Activated CD8-positive, alpha-beta T cell treated with anti-CD3 and anti-CD28 coated beads, Interleukin-2, amount 10 ng/mL, durations not matched to agents 7 days and 5 days (primary cell): Measurements from ENCODE around the gene SMOC2. TPM values are rescaled to one million over a fixed set of nuclear protein-coding genes. Genes with fewer than 3 reads are reported as not detected.
"Not testable (repeated sequence)": the region's sequence is repeated elsewhere in the genome, so short reads cannot be mapped to it uniquely, and the experiment has no call there.

Experiments
- ATAC-seq: fragments of 150-1000 bp; cut with Tn5 transposase; one replicate; pipeline ENCODE4 v1.10.0; 2021; ENCODE audit warnings: moderate library complexity
- CTCF ChIA-PET: fragments of 350-600 bp; sonication (Branson Sonifier 250); formaldehyde crosslinking; loops from one replicate; lab custom pipeline; 2021; ENCODE audit warnings: antibody characterized with exemption; lab: Charles Lee
- POLR2A ChIA-PET: fragments of 350-600 bp; sonication (Branson Sonifier 250); formaldehyde crosslinking; loops from one replicate; lab custom pipeline; 2021; ENCODE audit warnings: antibody characterized with exemption; lab: Charles Lee
- DNase-seq: peaks from one replicate; pipeline ENCODE4 v3.0.0-alpha.2; 2020
- H3K27ac Mint-ChIP-seq: one replicate; pipeline ENCODE4 v1.8.0; 2021; ENCODE audit warnings: mild to moderate bottlenecking, mixed read lengths
- H3K27me3 Mint-ChIP-seq: one replicate; pipeline ENCODE4 v1.8.0; 2021; ENCODE audit warnings: low read depth, mixed read lengths
- H3K36me3 Mint-ChIP-seq: one replicate; pipeline ENCODE4 v1.8.0; 2021; ENCODE audit warnings: low read depth, mixed read lengths
- H3K4me1 Mint-ChIP-seq: one replicate; pipeline ENCODE4 v1.8.0; 2021; ENCODE audit warnings: low read depth, mixed read lengths
- H3K4me3 Mint-ChIP-seq: one replicate; pipeline ENCODE4 v1.8.0; 2021; ENCODE audit warnings: mild to moderate bottlenecking, mixed read lengths
- H3K9me3 Mint-ChIP-seq: one replicate; pipeline ENCODE4 v1.8.0; 2022; ENCODE audit warnings: mixed read lengths; ENCODE audit not compliant: insufficient read depth
- total RNA-seq, 2 experiments: library from RNA; stranded (reverse); gene quantifications; one replicate each; pipeline ENCODE4 v1.2.3, GENCODE V29; 2021

Gene SMOC2
- total RNA-seq, 2 experiments from 2014 or later = not detected

- no peaks in the 10 kb centered on the region for H3K27me3 Mint-ChIP-seq
- POLR2A ChIA-PET = no interaction called here
- H3K9me3 Mint-ChIP-seq = no peaks in the 10 kb centered on the region
- no peak overlapping the region for H3K4me3 Mint-ChIP-seq
- no peaks in the 10 kb centered on the region for H3K36me3 Mint-ChIP-seq
- no peak for DNase-seq
- no peaks in the 10 kb centered on the region for H3K4me1 Mint-ChIP-seq
- no peak for ATAC-seq
- no peak overlapping the region for H3K27ac Mint-ChIP-seq
- CTCF ChIA-PET = no interaction called here
These were observed 230.3 kb downstream of the SMOC2 start for GRCh38 chr6:168671028-168671862.

DNA sequence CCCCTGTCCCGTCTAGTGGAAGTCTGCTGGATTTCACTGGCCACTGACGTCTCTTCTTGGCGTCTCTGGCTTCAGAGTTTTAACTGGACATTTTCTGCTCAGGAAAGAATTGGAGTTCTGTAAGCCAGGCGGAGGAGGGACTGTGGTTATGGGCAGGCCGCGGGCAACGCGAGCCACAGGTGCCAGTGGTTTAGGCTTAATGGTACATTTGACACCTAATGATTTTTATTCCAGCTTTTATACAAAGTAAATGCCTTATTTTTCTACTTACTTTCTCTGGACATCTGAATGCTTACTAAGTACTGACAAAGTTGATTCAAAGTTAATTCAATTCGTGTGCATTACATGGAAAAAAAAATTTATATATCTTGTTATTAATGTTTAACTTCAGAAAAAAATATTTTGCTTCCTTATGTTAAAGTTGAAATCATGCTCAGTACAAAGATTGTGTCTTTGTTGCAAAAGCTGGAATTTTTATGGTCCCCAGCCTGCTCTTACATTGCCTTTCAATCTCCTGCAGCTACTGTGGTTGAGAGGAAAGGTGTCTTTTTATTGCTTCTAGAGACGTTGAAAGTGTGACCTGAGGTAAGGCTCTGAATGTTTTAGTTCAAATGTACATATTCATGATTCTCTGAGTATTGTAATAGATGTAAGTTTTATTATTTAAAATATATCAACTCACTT, 231.0 kb downstream of the SMOC2 start:
- DNase-seq = no peak
- Mint-ChIP-seq H3K36me3 (no peaks in the 10 kb centered on the region), H3K27ac (no peak overlapping the region), H3K4me1 (no peaks in the 10 kb centered on the region), H3K9me3 (no peaks in the 10 kb centered on the region), H3K27me3 (no peaks in the 10 kb centered on the region), H3K4me3 (no peak overlapping the region)
- CTCF ChIA-PET = no interaction called here
- POLR2A ChIA-PET = interaction anchor here (0.6 kb wide), 1 partner anchor 107 kb away, joined by 3 read pairs; no protein-coding TSS in a partner anchor
- no peak for ATAC-seq

GRCh38 chr6:168674595-168674994, 233.6 kb downstream of the SMOC2 start:
- no peak for ATAC-seq

DNA sequence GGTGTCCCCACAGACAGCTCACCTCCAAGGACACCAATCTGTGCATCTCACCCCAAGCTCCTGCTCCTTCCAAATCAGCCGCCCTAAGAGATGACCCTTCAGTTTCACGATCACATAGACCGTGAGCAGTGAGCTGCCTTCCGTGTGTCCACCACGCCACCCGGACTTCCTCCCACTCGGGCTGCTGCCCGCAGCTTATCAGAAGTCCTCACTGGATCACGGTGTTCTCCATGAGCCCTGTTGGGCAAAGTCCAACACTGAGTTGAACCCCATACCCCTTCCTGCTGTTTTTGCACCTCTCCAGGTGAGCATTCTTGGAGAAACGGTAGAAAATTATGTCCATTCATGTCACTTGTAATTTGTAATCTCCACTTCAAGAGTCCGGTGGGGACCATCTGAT, 234.4 kb downstream of the SMOC2 start:
- ATAC-seq (no peak), DNase-seq (no peak)
- Mint-ChIP-seq H3K9me3 (no peaks in the 10 kb centered on the region), H3K36me3 (no peaks in the 10 kb centered on the region), H3K27me3 (no peaks in the 10 kb centered on the region), H3K4me3 (no peak overlapping the region), H3K27ac (no peak overlapping the region), H3K4me1 (no peaks in the 10 kb centered on the region)
- ChIA-PET POLR2A (no interaction called here), CTCF (no interaction called here)

More at GRCh38 chr6:168674595-168674994, 233.6 kb downstream of the SMOC2 start:
- Mint-ChIP-seq H3K36me3 (no peaks in the 10 kb centered on the region), H3K4me3 (no peak overlapping the region), H3K27me3 (no peaks in the 10 kb centered on the region), H3K4me1 (no peaks in the 10 kb centered on the region), H3K27ac (no peak overlapping the region), H3K9me3 (no peaks in the 10 kb centered on the region)
- ChIA-PET POLR2A (no interaction called here), CTCF (no interaction called here)
- DNase-seq = no peak

DNA sequence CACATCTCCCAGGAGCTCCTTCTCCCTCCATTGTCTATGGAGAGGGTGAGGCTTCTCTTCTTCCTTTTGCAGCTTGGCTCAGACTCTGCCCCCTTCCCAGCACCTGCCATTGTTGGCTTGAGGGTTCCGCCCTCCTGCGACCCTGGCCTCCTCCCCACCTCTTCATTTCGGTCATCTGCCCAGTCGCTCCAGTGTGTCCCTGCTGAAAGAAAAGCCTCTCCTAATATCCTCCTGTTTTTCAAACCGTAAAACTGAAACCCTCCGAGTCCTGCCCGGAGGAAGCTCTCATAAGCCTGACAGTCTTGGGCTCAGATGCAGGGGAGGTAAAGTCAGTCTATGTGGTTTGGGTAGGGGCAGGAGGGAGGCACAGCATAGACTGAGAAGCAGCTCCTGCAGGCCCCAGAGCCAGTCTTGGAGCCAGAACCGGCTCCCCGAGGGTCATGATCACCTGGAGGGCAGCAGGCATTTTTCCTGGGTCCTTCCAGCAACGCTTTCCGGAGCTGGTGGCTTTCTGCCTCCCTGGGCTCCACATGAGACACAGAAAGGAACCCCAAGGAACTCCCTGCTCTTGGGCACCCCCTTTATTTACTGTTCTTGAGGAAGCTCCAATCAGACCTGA, 235.1 kb downstream of the SMOC2 start:
- no peaks in the 10 kb centered on the region for H3K9me3 Mint-ChIP-seq
- DNase-seq (no peak), ATAC-seq (no peak)
- CTCF ChIA-PET = no interaction called here
- no peaks in the 10 kb centered on the region for H3K27me3 Mint-ChIP-seq
- POLR2A ChIA-PET = no interaction called here
- H3K4me3 Mint-ChIP-seq = no peak overlapping the region
- H3K27ac Mint-ChIP-seq = no peak overlapping the region
- H3K4me1 Mint-ChIP-seq = no peaks in the 10 kb centered on the region
- H3K36me3 Mint-ChIP-seq = no peaks in the 10 kb centered on the region

GRCh38 chr6:168676552-168677322, 235.8 kb downstream of the SMOC2 start:
- no peak overlapping the region for H3K4me3 Mint-ChIP-seq
- no peaks in the 10 kb centered on the region for H3K36me3 Mint-ChIP-seq
- H3K27ac Mint-ChIP-seq = no peak overlapping the region
- POLR2A ChIA-PET = no interaction called here
- H3K9me3 Mint-ChIP-seq = no peaks in the 10 kb centered on the region
- DNase-seq (no peak), ATAC-seq (no peak)
- CTCF ChIA-PET = no interaction called here
- no peaks in the 10 kb centered on the region for H3K27me3 Mint-ChIP-seq
- H3K4me1 Mint-ChIP-seq = no peaks in the 10 kb centered on the region

- H3K9me3 Mint-ChIP-seq, ATAC-seq, H3K27me3 Mint-ChIP-seq, H3K4me3 Mint-ChIP-seq, H3K27ac Mint-ChIP-seq, DNase-seq, H3K36me3 Mint-ChIP-seq, POLR2A ChIA-PET, CTCF ChIA-PET, H3K4me1 Mint-ChIP-seq: not testable (repeated sequence)
These were observed 236.4 kb downstream of the SMOC2 start for GRCh38 chr6:168677323-168677781.

DNA sequence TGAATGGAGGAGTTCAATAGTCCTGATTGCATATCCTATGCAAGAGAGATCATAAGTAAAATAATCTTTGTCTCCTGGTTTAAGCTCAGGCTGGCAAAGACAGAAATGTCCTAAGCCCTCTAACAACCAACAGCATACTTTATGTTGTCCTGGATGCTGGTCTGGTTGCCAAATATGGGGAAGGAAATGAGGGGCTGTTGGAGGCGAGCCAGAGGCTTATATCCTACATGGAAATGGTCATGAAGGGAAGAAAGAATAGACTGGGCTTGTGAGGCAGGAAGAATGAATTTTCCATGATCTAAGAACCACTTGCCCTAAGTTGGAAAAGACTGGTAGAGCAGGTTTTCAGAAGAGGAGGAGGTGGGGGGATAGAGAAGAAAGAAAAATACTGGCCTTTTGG, 237.1 kb downstream of the SMOC2 start:
- Mint-ChIP-seq H3K27ac (no peak overlapping the region), H3K4me3 (no peak overlapping the region), H3K9me3 (no peaks in the 10 kb centered on the region), H3K27me3 (no peaks in the 10 kb centered on the region), H3K36me3 (no peaks in the 10 kb centered on the region), H3K4me1 (no peaks in the 10 kb centered on the region)
- ATAC-seq (no peak), DNase-seq (no peak)
- ChIA-PET POLR2A (no interaction called here), CTCF (no interaction called here)

DNA sequence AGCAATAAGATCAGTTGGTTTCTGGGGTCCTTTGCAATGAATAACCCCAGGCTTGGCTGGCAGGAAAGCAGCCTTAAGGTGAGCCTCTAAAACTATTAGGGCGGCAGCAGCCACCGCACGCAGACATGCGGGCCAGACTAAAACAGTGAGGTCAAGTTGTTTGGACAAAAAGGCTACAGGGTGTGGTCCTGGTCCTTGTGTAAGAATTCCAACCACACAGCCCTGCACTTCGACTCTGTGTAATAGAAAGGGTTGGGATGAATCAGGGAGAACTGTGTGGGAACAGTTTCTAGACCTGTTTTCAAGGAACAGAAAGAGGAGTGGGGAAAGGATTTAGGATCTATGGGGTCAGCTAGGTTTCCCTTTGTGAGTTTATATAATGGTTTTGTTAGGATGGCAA, 237.6 kb downstream of the SMOC2 start:
- POLR2A ChIA-PET = no interaction called here
- H3K27ac Mint-ChIP-seq = no peak overlapping the region
- ATAC-seq = no peak
- no peaks in the 10 kb centered on the region for H3K27me3 Mint-ChIP-seq
- no peaks in the 10 kb centered on the region for H3K9me3 Mint-ChIP-seq
- no peaks in the 10 kb centered on the region for H3K36me3 Mint-ChIP-seq
- H3K4me1 Mint-ChIP-seq = no peaks in the 10 kb centered on the region
- H3K4me3 Mint-ChIP-seq = no peak overlapping the region
- DNase-seq = no peak
- CTCF ChIA-PET = no interaction called here

- DNase-seq = no peak
- H3K27ac Mint-ChIP-seq = no peak overlapping the region
- ChIA-PET CTCF (no interaction called here), POLR2A (no interaction called here)
- H3K27me3 Mint-ChIP-seq = no peaks in the 10 kb centered on the region
- ATAC-seq = no peak
- H3K36me3 Mint-ChIP-seq = no peaks in the 10 kb centered on the region
- H3K4me1 Mint-ChIP-seq = no peaks in the 10 kb centered on the region
- H3K4me3 Mint-ChIP-seq = no peak overlapping the region
- H3K9me3 Mint-ChIP-seq = no peaks in the 10 kb centered on the region
These were observed 240.8 kb downstream of the SMOC2 start for GRCh38 chr6:168681748-168682147.

DNA sequence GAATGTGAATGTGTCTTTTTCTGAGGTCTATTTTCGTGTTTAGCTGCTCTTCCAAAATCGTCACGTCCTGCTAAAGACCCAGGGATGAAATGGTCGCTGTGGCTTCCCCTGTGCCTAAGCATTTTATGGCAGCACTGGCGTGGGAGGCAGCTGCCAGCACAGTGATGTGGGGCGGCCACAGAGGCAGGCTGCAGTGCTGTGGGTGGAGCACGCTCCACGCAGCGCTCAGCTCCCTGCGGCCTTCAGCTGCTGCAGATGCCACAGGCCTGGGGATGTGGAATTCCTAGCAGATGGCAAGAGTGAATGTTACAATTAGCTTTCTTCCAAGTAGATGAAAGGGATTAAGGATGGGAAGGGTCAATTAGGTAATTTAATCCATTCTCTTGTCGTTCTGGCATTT, 242.6 kb downstream of the SMOC2 start:
- POLR2A ChIA-PET = no interaction called here
- no peak overlapping the region for H3K27ac Mint-ChIP-seq
- H3K9me3 Mint-ChIP-seq = no peaks in the 10 kb centered on the region
- no peaks in the 10 kb centered on the region for H3K27me3 Mint-ChIP-seq
- H3K36me3 Mint-ChIP-seq = no peaks in the 10 kb centered on the region
- no peak for ATAC-seq
- DNase-seq = no peak
- H3K4me1 Mint-ChIP-seq = no peaks in the 10 kb centered on the region
- no peak overlapping the region for H3K4me3 Mint-ChIP-seq
- CTCF ChIA-PET = no interaction called here
